GM04504 (cell line): ENCODE data around the gene AKAP9.
A peak's percentile ranks its signal among the peaks of the same experiment; 100 is the strongest.
"Not testable (repeated sequence)": the region's sequence is repeated elsewhere in the genome, so short reads cannot be mapped to it uniquely, and the experiment has no call there.

Source experiments
- DNase-seq: peaks from one replicate; pipeline ENCODE4 v3.0.0-alpha.2; 2012; ENCODE audit warnings: low read depth

The AKAP9 gene

DNA sequence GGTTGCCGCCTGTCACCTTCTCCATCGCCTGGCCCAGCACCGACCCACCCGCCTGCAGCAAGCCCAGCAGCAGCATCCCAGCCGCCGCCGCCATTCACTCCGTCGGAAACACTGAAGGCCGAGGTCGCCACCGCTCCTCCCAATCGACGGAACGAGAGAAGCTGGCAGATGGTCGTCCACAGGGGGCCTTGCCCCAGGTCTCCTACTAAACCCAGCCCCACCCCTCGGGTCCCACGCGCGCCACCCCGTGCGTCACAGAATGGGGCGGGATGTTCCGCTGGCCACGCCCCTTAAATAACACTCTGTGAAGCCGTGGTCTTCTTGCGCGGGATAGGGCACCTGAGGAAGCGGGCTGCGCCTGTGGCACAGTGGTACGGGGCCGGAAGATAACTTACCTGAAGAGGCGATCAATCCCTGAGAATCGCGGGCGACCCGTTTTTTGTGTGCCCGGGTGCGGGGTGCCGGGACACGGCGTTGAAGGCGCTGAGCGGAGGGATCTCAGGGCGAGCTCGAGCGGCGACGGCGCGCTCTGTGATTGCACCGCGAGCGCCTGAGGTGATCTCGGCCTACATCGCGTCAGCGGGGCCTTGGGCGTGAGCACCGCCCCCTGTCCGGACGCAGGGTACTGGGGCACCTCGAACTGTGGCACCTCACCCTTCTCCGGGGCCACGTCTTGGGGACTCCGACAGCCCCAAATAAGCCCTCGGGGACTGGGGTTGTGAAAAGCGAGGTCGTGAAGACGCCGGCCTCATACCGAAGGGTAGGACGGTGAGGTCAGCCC, 193.8 kb downstream of the AKAP9 start, which contains the start of gene CYP51A1:
Gene CYP51A1 (minus strand): TSS at position 207 of the 781 bp plus-strand sequence. CDS start 113 bp downstream, at position 94.
- peak; percentile 86 for DNase-seq

- DNase-seq, result no peak
Measured at GRCh38 chr7:92135052-92135889, 194.6 kb downstream of the AKAP9 start.

DNA sequence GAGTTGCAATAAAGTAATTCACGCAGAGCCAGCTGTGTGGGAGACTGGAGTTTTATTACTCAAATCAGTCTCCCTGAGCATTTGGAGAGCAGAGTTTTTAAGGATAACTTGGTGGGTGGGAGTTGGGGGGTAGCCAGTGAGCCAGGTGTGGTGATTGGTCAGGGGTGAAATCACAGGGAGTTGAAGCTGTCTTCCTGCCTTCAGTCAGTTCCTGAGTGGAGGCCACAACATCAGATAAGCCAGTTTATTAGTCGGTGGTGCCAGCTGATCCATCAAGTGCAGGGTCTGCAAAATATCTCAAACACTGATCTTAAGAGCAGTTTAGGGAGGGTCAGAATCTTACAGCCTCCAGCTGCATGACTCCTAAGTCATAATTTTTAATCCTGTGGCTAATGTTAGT, 196.9 kb downstream of the AKAP9 start:
- DNase-seq, result no peak

- no peak for DNase-seq
Measured at GRCh38 chr7:92141161-92141560, 200.5 kb downstream of the AKAP9 start.

DNA sequence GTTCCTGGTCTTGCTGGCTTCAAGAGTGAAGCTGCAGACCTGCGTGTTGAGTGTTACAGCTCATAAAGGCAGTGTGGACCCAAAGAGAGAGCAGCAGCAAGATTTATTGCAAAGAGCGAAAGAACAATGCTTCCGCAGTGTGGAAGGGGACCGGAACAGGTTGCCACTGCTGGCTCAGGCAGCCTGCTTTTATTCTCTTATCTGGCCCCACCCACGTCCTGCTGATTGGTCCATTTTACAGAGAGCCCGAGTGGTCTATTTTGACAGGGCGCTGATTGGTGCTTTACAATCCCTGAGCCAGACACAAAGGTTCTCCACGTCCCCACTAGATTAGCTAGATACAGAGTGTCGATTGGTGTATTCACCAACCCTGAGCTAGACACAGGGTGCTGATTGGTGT, 202.1 kb downstream of the AKAP9 start:
- DNase-seq, result not testable (repeated sequence)

GRCh38 chr7:92143192-92143880, 202.7 kb downstream of the AKAP9 start:
- DNase-seq, result not testable (repeated sequence)

DNA sequence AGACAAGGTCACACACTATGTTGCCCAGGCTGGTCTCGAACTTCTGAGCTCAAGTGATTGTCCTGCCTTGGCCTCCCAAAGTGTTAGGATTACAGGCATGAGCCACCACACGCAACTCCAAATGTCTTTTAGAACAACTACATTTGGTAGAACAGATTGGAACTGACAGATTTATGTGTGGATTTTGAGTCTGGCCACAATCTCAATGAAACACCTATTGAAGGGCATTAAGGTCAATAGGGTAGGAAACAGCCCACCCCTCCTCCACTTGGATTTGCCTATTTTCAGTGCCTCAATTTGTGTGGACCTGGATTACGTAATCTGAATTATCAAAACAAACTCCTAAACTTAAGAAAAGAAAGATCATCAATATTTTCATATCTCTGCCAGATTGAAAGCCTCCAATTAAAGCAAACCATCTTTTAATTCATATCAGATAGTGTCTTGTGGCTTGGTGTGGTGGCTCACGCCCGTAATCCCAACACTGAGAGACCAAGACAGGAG, 209.1 kb downstream of the AKAP9 start:
- DNase-seq, result no peak

DNA sequence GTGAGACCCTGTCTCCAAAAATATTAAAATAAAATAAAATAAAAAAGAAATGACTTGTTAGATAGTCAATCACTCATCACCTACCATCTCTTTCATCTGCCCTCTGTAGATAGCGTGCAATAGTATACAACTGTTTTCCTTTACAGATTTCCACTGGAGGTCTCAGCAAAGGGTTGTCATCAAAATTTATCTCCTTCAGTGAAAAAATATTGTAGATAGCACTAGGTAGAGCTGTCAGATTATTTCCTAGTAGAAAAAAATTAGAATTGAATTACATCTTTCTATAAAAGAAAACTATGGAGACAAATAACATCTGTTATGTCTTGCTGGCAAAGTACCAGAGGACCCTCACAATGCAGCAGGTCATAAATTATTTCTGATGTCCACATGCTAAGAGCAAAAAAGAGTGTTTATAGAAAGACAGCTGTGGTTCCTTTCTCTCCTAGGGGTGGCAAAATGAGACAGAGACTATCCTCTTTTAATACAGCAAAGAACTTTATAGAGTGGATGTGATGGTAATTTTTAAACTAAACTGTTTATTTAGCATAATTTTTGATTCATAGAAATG, 209.9 kb downstream of the AKAP9 start:
- DNase-seq, result no peak

GRCh38 chr7:92155108-92155739, 214.6 kb downstream of the AKAP9 start:
- no peak for DNase-seq

DNA sequence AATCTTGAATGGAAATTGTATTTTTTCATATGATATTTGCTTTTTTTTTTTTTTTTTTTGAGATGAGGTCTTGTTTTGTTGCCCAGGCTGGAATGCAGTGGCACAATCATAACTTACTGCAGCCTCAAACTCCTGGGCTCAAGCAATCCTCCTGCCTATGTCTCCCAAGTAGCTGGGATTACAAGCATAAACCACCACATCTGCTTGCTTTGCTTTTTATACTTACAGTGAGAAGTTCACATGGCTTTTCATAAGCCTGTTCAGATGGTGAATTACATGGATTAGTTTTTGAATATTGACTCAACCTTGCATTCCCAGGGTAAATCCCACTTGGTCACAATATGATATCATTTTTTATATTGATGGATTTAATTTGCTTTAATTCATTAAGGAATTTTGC, 216.3 kb downstream of the AKAP9 start:
- no peak for DNase-seq

DNA sequence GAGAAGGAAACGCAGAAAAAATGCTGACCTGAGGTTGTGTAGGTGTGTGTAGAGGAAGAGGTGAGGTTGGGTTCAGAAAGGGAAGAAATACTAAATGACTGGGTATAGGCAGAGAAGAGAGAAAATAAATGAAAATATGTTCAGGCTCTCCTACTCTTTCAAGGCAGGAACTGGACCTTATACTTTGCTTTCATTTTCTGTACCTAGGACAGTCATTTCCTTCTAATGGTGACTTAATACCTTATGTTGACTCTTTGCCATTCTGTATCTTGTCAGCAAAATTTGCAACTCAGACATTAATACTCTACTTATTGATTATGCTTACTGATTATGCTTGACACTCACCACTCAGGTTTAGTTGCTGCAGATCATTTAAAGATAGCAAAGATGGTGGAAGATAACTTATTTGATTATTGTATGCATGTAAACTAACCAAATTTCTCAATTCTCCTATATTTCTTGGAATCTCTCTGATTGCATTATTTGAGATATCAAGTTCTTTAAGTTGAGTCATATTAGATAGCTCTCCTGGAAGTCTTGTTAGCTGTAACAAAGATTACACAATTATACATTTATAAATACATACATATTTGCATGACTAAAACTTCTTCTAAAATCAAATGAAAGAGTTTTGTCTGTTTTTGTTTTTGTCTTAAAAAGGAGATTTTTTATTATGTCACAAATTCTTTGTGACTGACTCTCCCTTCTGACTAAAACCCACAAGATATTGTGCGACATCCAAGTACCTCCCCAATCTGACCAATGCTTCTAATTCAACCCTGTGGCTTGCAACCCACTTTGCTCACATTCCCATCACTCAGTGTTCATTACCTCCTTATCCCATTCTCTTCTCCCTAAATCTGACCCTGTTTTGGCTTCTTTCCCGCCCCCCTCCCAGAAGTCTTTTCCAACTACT, 218.3 kb downstream of the AKAP9 start:
- DNase-seq, result peak; percentile 79
